AG09319 (cell line): Measurements from ENCODE around the gene DSTN.

Source experiments
- DNase-seq: peaks from one replicate; pipeline ENCODE4 v3.0.0-alpha.2; 2010; ENCODE audit warnings: low read depth; ENCODE audit errors: extremely low read depth
- TF ChIP-seq, protein P1 (sequence below): IDR thresholded peaks from 2 replicates; pipeline ENCODE4 v1.5.1; 2011; ENCODE audit warnings: low read depth, mild to moderate bottlenecking, inconsistent platforms, low read length, moderate library complexity

The DSTN gene

GRCh38 chr20:17615645-17616479 lies 46.0 kb downstream of the DSTN start:
- TF ChIP-seq, protein P1, sequence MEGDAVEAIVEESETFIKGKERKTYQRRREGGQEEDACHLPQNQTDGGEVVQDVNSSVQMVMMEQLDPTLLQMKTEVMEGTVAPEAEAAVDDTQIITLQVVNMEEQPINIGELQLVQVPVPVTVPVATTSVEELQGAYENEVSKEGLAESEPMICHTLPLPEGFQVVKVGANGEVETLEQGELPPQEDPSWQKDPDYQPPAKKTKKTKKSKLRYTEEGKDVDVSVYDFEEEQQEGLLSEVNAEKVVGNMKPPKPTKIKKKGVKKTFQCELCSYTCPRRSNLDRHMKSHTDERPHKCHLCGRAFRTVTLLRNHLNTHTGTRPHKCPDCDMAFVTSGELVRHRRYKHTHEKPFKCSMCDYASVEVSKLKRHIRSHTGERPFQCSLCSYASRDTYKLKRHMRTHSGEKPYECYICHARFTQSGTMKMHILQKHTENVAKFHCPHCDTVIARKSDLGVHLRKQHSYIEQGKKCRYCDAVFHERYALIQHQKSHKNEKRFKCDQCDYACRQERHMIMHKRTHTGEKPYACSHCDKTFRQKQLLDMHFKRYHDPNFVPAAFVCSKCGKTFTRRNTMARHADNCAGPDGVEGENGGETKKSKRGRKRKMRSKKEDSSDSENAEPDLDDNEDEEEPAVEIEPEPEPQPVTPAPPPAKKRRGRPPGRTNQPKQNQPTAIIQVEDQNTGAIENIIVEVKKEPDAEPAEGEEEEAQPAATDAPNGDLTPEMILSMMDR = no peak

GRCh38 chr20:17616480-17617211 lies 46.8 kb downstream of the DSTN start:
- TF ChIP-seq, protein P1 = no peak
- DNase-seq = no peak

More at GRCh38 chr20:17615645-17616479, 46.0 kb downstream of the DSTN start:
- DNase-seq = no peak

GRCh38 chr20:17617212-17617867 lies 47.5 kb downstream of the DSTN start:
- no peak for DNase-seq
- TF ChIP-seq, protein P1 = peak; percentile 52

GRCh38 chr20:17617868-17618672 lies 48.2 kb downstream of the DSTN start:
- TF ChIP-seq, protein P1 = no peak
- no peak for DNase-seq

- DNase-seq = no peak
- TF ChIP-seq, protein P1 = no peak
Observed at GRCh38 chr20:17618673-17619013, 48.8 kb downstream of the DSTN start.

GRCh38 chr20:17619351-17620093 lies 49.6 kb downstream of the DSTN start:
- TF ChIP-seq, protein P1 = no peak

More at GRCh38 chr20:17619351-17620093, 49.6 kb downstream of the DSTN start:
- no peak for DNase-seq
